H9 (cell line): ENCODE results near the gene MX2. TPM values are rescaled to one million over a fixed set of nuclear protein-coding genes. Genes with fewer than 3 reads are reported as not detected.

Experiments
- DNase-seq: peaks from one replicate; pipeline ENCODE4 v3.0.0-alpha.2; 2017
- H2AFZ ChIP-seq: one replicate; pipeline ENCODE4 v1.6.1; 2013; ENCODE audit warnings: mild to moderate bottlenecking, low read length, control low read depth, moderate library complexity
- H2AK5ac ChIP-seq: 2 replicates; pipeline ENCODE4 v1.6.1; 2013; ENCODE audit warnings: low read length, control low read depth, mixed read lengths; ENCODE audit not compliant: insufficient read length
- H2BK120ac ChIP-seq: one replicate; pipeline ENCODE4 v1.6.1; 2013; ENCODE audit warnings: low read depth, mild to moderate bottlenecking, low read length, control low read depth, inconsistent platforms; ENCODE audit not compliant: poor library complexity, severe bottlenecking
- H2BK12ac ChIP-seq: 2 replicates; pipeline ENCODE4 v1.6.1; 2013; ENCODE audit warnings: low read length, control low read depth, mixed read lengths, low read depth; ENCODE audit not compliant: insufficient read length
- H2BK15ac ChIP-seq: 2 replicates; pipeline ENCODE4 v1.6.1; 2013; ENCODE audit warnings: low read depth, low read length, control low read depth
- H2BK20ac ChIP-seq: one replicate; pipeline ENCODE4 v1.6.1; 2013; ENCODE audit warnings: low read depth, mild to moderate bottlenecking, low read length, control low read depth, inconsistent platforms; ENCODE audit not compliant: poor library complexity, severe bottlenecking
- H2BK5ac ChIP-seq: 2 replicates; pipeline ENCODE4 v1.6.1; 2013; ENCODE audit warnings: low read length, control low read depth, mixed read lengths; ENCODE audit not compliant: insufficient read length
- H3K14ac ChIP-seq: 2 replicates; pipeline ENCODE4 v1.6.1; 2013; ENCODE audit warnings: low read length, control low read depth; ENCODE audit not compliant: insufficient read depth
- H3K18ac ChIP-seq: 2 replicates; pipeline ENCODE4 v1.6.1; 2013; ENCODE audit warnings: low read depth, mild to moderate bottlenecking, mixed read lengths, low read length, control low read depth; ENCODE audit not compliant: insufficient read length
- H3K23ac ChIP-seq: 2 replicates; pipeline ENCODE4 v1.6.1; 2013; ENCODE audit warnings: low read length, control low read depth, mixed read lengths, low read depth; ENCODE audit not compliant: insufficient read length
- H3K23me2 ChIP-seq: 2 replicates; pipeline ENCODE4 v1.6.1; 2013; ENCODE audit warnings: low read depth, mild to moderate bottlenecking, mixed read lengths, low read length, control low read depth; ENCODE audit not compliant: insufficient read length, poor library complexity, severe bottlenecking
- H3K27ac ChIP-seq: 2 replicates; pipeline ENCODE4 v1.5.1; 2013; ENCODE audit warnings: low read length, control low read depth, mixed read lengths, low read depth; ENCODE audit not compliant: insufficient read length
- H3K27me3 ChIP-seq: 2 replicates; pipeline ENCODE4 v1.6.1; 2013; ENCODE audit warnings: low read length, control low read depth, inconsistent platforms; ENCODE audit not compliant: insufficient read depth
- H3K4ac ChIP-seq: 2 replicates; pipeline ENCODE4 v1.6.1; 2013; ENCODE audit warnings: low read depth, mild to moderate bottlenecking, control low read depth, inconsistent platforms, low read length, moderate library complexity
- H3K4me1 ChIP-seq: 2 replicates; pipeline ENCODE4 v1.6.1; 2013; ENCODE audit warnings: low read length, control low read depth, inconsistent platforms; ENCODE audit not compliant: insufficient read depth
- H3K4me2 ChIP-seq: 2 replicates; pipeline ENCODE4 v1.6.1; 2013; ENCODE audit warnings: low read length, control low read depth, mixed read lengths; ENCODE audit not compliant: insufficient read length, insufficient read depth
- H3K56ac ChIP-seq: 2 replicates; pipeline ENCODE4 v1.6.1; 2013; ENCODE audit warnings: low read depth, mild to moderate bottlenecking, mixed read lengths, low read length, control low read depth; ENCODE audit not compliant: insufficient read length
- H3K79me1 ChIP-seq: 2 replicates; pipeline ENCODE4 v1.6.1; 2013; ENCODE audit warnings: low read depth, mild to moderate bottlenecking, moderate library complexity, low read length, control low read depth, inconsistent platforms; ENCODE audit not compliant: insufficient read depth, poor library complexity, severe bottlenecking
- H3K79me2 ChIP-seq: 2 replicates; pipeline ENCODE4 v1.6.1; 2013; ENCODE audit warnings: low read length, control low read depth, inconsistent platforms; ENCODE audit not compliant: insufficient read depth
- H3K9ac ChIP-seq: 2 replicates; pipeline ENCODE4 v1.6.1; 2013; ENCODE audit warnings: low read length, control low read depth, mixed read lengths; ENCODE audit not compliant: insufficient read length; ENCODE audit errors: extremely low read depth
- H3K9me3 ChIP-seq: one replicate; pipeline ENCODE4 v1.6.1; 2013; ENCODE audit warnings: low read depth, low read length, inconsistent platforms; ENCODE audit not compliant: control insufficient read depth
- H3T11ph ChIP-seq: one replicate; pipeline ENCODE4 v1.6.1; 2013; ENCODE audit warnings: mild to moderate bottlenecking, low read length, control low read depth, inconsistent platforms
- H4K20me1 ChIP-seq: one replicate; pipeline ENCODE4 v1.6.1; 2013; ENCODE audit not compliant: control insufficient read depth, insufficient read length, insufficient read depth
- H4K5ac ChIP-seq: 2 replicates; pipeline ENCODE4 v1.6.1; 2013; ENCODE audit warnings: low read depth, mild to moderate bottlenecking, mixed read lengths, low read length, control low read depth; ENCODE audit not compliant: insufficient read length
- H4K8ac ChIP-seq: replicated peaks from 2 replicates; pipeline ENCODE4 v1.6.1; 2013; ENCODE audit warnings: low read length, control low read depth, mixed read lengths, low read depth; ENCODE audit not compliant: insufficient read length
- H4K91ac ChIP-seq: 2 replicates; pipeline ENCODE4 v1.6.1; 2013; ENCODE audit warnings: low read depth, mild to moderate bottlenecking, moderate library complexity, mixed read lengths, low read length, control low read depth; ENCODE audit not compliant: insufficient read length
- H3K27ac Mint-ChIP-seq, 3 experiments: 2 replicates in 2 of 3; 3 replicates in 1 of 3; pipeline ENCODE4 v1.8.0; 2020 to 2021; ENCODE audit warnings: mixed read lengths in 3 of 3, mild to moderate bottlenecking in 1 of 3, moderate library complexity in 1 of 3
- H3K27me3 Mint-ChIP-seq: 2 replicates; pipeline ENCODE4 v1.8.0; 2021; ENCODE audit warnings: low read depth, mild to moderate bottlenecking, moderate library complexity, mixed read lengths
- H3K36me3 Mint-ChIP-seq, 3 experiments: 2 replicates in 2 of 3; 3 replicates in 1 of 3; pipeline ENCODE4 v1.8.0; 2020 to 2021; ENCODE audit warnings: low read depth in 3 of 3, mixed read lengths in 3 of 3; ENCODE audit not compliant: insufficient read depth in 1 of 3
- H3K4me1 Mint-ChIP-seq, 2 experiments: 2 replicates each; pipeline ENCODE4 v1.8.0; 2020; ENCODE audit warnings: mixed read lengths in 2 of 2
- H3K4me3 Mint-ChIP-seq, 2 experiments: 2 replicates in 1 of 2; 3 replicates in 1 of 2; pipeline ENCODE4 v1.8.0; 2020 to 2021; ENCODE audit warnings: mild to moderate bottlenecking in 2 of 2, mixed read lengths in 2 of 2, moderate library complexity in 1 of 2
- H3K9me3 Mint-ChIP-seq, 2 experiments: 2 replicates in 1 of 2; 3 replicates in 1 of 2; pipeline ENCODE4 v1.8.0; 2020; ENCODE audit warnings: mild to moderate bottlenecking in 2 of 2, mixed read lengths in 2 of 2, moderate library complexity in 1 of 2
- whole genome bisulfite sequencing: extraction: QIAGEN DNeasy Blood & Tissue Kit; methylation state at CpG from one replicate; pipeline ENCODE4 v1.1.7; 2013; ENCODE audit warnings: missing lambda C conversion rate, low lambda C conversion rate, mixed read lengths; ENCODE audit not compliant: insufficient read length; ENCODE audit errors: extremely low coverage; 5-methylcytosine and 5-hydroxymethylcytosine counted together
- total RNA-seq: library from RNA; stranded (reverse); gene quantifications from 2 replicates; pipeline ENCODE4 v1.2.1, GENCODE V29; 2021
- TF ChIP-seq, protein P1 (sequence below): fragments of 200-600 bp; sonication (generic); conservative IDR thresholded peaks from 3 replicates; pipeline ENCODE4 v1.8.0; 2021; ENCODE audit warnings: antibody characterized with exemption, mild to moderate bottlenecking

Gene MX2
- total RNA-seq, 1 experiment from 2014 or later, result 1.8 TPM

DNA sequence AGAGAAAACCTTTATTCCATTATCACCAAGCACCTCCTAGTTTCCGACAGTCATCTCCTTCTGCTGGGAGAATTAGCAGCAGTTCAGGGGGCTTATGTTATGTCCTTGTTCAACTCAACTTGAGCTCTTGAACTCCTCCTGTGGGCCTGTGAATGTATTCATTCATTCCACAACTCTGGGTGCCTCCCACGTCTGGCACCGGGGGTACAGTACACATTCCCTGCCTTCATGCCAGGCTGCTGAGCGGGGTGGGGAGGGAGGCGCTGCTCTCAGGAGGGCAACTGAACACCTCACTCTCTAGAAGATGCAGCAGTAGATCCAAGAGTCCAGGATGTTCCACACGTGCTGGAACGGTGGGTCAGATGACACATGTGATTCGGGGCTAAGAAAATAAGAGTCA, 4.3 kb upstream of the MX2 start:
- Histone ChIP-seq H3K4me1 (no peaks in the 10 kb centered on the region; the same call in 1 of the 2 replicates), H2BK120ac (no peak overlapping the region), H4K91ac (no peak overlapping the region), H4K8ac (no peak overlapping the region), H3K14ac (no peak overlapping the region), H3K4ac (no peak overlapping the region), H3K27ac (no peak overlapping the region), H2BK12ac (no peak overlapping the region), H2AK5ac (no peak overlapping the region), H2BK20ac (no peak overlapping the region), H2AFZ (no peak overlapping the region), H3K23ac (no peak overlapping the region), H3K27me3 (no peaks in the 10 kb centered on the region), H3K23me2 (no peaks in the 10 kb centered on the region), H3K4me2 (no peak overlapping the region), H2BK15ac (no peak overlapping the region), H3K18ac (no peak overlapping the region), H3K79me1 (no peaks in the 10 kb centered on the region), H3T11ph (no peak overlapping the region), H3K9me3 (no peaks in the 10 kb centered on the region), H4K5ac (no peak overlapping the region), H4K20me1 (no peaks in the 10 kb centered on the region), H3K56ac (no peak overlapping the region), H3K79me2 (no peaks in the 10 kb centered on the region), H2BK5ac (no peak overlapping the region), H3K9ac (no peak overlapping the region)
- no peak for DNase-seq
- TF ChIP-seq, protein P1, sequence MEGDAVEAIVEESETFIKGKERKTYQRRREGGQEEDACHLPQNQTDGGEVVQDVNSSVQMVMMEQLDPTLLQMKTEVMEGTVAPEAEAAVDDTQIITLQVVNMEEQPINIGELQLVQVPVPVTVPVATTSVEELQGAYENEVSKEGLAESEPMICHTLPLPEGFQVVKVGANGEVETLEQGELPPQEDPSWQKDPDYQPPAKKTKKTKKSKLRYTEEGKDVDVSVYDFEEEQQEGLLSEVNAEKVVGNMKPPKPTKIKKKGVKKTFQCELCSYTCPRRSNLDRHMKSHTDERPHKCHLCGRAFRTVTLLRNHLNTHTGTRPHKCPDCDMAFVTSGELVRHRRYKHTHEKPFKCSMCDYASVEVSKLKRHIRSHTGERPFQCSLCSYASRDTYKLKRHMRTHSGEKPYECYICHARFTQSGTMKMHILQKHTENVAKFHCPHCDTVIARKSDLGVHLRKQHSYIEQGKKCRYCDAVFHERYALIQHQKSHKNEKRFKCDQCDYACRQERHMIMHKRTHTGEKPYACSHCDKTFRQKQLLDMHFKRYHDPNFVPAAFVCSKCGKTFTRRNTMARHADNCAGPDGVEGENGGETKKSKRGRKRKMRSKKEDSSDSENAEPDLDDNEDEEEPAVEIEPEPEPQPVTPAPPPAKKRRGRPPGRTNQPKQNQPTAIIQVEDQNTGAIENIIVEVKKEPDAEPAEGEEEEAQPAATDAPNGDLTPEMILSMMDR, result no peak
- no peaks in the 10 kb centered on the region for H3K36me3 Mint-ChIP-seq
- H3K27me3 Mint-ChIP-seq, result peaks cover 2% of the 10 kb centered on the region; the same call in 1 of the 2 replicates
- peaks cover 13 to 19% of the 10 kb centered on the region in 2 experiments for H3K4me1 Mint-ChIP-seq
- H3K27ac Mint-ChIP-seq, result no peak overlapping the region; a peak in 1 of 7 replicates
- H3K4me3 Mint-ChIP-seq, result no peak overlapping the region
- no peaks in the 10 kb centered on the region for H3K9me3 Mint-ChIP-seq
- WGBS, result no CpG with 5 or more reads among the region's 8 CpGs
